OCI-LY3 (cell line): ENCODE results near the gene CLIP2.

Experiments
- H2AFZ ChIP-seq: fragments of 200-600, 300-600 bp; shearing (Covaris generic); 2 replicates; pipeline ENCODE4 v1.6.0; 2014; ENCODE audit warnings: antibody characterized with exemption, low read depth, low read length
- H3K27ac ChIP-seq: fragments of 200-600, 300-600 bp; sonication (generic); 2 replicates; pipeline ENCODE4 v1.5.1; 2014; ENCODE audit warnings: mild to moderate bottlenecking, low read length, moderate library complexity, mixed read lengths
- H3K27me3 ChIP-seq: fragments of 200-600, 300-600 bp; sonication (generic); 2 replicates; pipeline ENCODE4 v1.6.1; 2014; ENCODE audit warnings: low read depth, low read length, mixed read lengths
- H3K36me3 ChIP-seq: fragments of 200-600, 300-600 bp; sonication (generic); replicated peaks from 2 replicates; pipeline ENCODE3; 2014; ENCODE audit warnings: low read depth, low read length, mixed read lengths
- H3K4me1 ChIP-seq: fragments of 300-600, 200-600 bp; sonication (generic); 2 replicates; pipeline ENCODE4 v1.6.1; 2014; ENCODE audit warnings: low read length, mixed read lengths
- H3K4me2 ChIP-seq: fragments of 200-600, 300-600 bp; sonication (generic); 2 replicates; pipeline ENCODE4 v1.6.1; 2014; ENCODE audit warnings: low read length, mixed read lengths
- H3K4me3 ChIP-seq: fragments of 300-600, 200-600 bp; sonication (generic); 2 replicates; pipeline ENCODE4 v1.5.1; 2014; ENCODE audit warnings: antibody characterized with exemption, mild to moderate bottlenecking, low read length, moderate library complexity
- H3K79me2 ChIP-seq: fragments of 300-600, 200-600 bp; shearing (Covaris generic); 2 replicates; pipeline ENCODE4 v1.6.1; 2014; ENCODE audit warnings: mild to moderate bottlenecking, low read length, mixed read lengths
- H3K9ac ChIP-seq: fragments of 300-600, 200-600 bp; shearing (Covaris generic); 2 replicates; pipeline ENCODE4 v1.6.0; 2014; ENCODE audit warnings: mild to moderate bottlenecking, low read length, moderate library complexity
- H3K9me3 ChIP-seq: fragments of 200-600, 300-600 bp; shearing (Covaris generic); 2 replicates; pipeline ENCODE4 v1.6.1; 2014; ENCODE audit warnings: low read length, mixed read lengths; ENCODE audit not compliant: insufficient read depth
- H4K20me1 ChIP-seq: fragments of 200-600, 300-600 bp; sonication (generic); 2 replicates; pipeline ENCODE4 v1.6.1; 2016; ENCODE audit warnings: low read length, mixed read lengths; ENCODE audit not compliant: insufficient read depth
- EZH2phosphoT487 ChIP-seq: fragments of 200-600 bp; shearing (Covaris generic); IDR thresholded peaks from 2 replicates; pipeline ENCODE4 v1.6.1; 2018; ENCODE audit warnings: antibody characterized with exemption, mixed run types, low read depth
- TF ChIP-seq, protein P1 (sequence below): fragments of 200-600, 300-600 bp; sonication (generic); IDR thresholded peaks from 2 replicates; pipeline ENCODE4 v1.5.1; 2014; ENCODE audit warnings: antibody characterized with exemption, low read length, low read depth

The CLIP2 gene

DNA sequence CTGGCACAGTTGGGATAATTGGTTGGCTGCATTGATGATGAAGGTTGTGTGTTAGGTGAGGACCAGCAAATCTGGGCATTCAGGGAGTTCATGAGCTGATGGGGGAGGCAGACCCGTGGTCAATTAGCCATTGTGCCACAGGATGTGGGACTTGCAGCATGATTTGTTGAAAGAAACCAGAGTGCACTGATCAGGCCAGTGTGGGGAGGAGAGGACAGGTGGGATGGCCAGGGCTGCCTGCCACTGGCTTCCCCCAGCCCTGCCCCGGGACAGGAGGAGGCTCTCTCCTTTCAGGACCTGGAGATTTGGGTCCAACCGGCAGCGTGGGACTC is 4.3 kb downstream of the CLIP2 start:
- TF ChIP-seq EZH2phosphoT487 = no peak
- TF ChIP-seq, protein P1, sequence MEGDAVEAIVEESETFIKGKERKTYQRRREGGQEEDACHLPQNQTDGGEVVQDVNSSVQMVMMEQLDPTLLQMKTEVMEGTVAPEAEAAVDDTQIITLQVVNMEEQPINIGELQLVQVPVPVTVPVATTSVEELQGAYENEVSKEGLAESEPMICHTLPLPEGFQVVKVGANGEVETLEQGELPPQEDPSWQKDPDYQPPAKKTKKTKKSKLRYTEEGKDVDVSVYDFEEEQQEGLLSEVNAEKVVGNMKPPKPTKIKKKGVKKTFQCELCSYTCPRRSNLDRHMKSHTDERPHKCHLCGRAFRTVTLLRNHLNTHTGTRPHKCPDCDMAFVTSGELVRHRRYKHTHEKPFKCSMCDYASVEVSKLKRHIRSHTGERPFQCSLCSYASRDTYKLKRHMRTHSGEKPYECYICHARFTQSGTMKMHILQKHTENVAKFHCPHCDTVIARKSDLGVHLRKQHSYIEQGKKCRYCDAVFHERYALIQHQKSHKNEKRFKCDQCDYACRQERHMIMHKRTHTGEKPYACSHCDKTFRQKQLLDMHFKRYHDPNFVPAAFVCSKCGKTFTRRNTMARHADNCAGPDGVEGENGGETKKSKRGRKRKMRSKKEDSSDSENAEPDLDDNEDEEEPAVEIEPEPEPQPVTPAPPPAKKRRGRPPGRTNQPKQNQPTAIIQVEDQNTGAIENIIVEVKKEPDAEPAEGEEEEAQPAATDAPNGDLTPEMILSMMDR = no peak
- H3K4me2 ChIP-seq = peak overlapping the region; percentile 24
- H4K20me1 ChIP-seq = peaks cover 63% of the 10 kb centered on the region
- no peak overlapping the region for H3K9ac ChIP-seq
- no peak overlapping the region for H3K27ac ChIP-seq
- peaks cover 25% of the 10 kb centered on the region for H3K4me1 ChIP-seq
- H3K4me3 ChIP-seq = no peak overlapping the region
- H2AFZ ChIP-seq = no peak overlapping the region
- no peaks in the 10 kb centered on the region for H3K27me3 ChIP-seq
- peaks cover 82% of the 10 kb centered on the region for H3K79me2 ChIP-seq
- H3K36me3 ChIP-seq = peaks cover 5% of the 10 kb centered on the region
- H3K9me3 ChIP-seq = no peaks in the 10 kb centered on the region

DNA sequence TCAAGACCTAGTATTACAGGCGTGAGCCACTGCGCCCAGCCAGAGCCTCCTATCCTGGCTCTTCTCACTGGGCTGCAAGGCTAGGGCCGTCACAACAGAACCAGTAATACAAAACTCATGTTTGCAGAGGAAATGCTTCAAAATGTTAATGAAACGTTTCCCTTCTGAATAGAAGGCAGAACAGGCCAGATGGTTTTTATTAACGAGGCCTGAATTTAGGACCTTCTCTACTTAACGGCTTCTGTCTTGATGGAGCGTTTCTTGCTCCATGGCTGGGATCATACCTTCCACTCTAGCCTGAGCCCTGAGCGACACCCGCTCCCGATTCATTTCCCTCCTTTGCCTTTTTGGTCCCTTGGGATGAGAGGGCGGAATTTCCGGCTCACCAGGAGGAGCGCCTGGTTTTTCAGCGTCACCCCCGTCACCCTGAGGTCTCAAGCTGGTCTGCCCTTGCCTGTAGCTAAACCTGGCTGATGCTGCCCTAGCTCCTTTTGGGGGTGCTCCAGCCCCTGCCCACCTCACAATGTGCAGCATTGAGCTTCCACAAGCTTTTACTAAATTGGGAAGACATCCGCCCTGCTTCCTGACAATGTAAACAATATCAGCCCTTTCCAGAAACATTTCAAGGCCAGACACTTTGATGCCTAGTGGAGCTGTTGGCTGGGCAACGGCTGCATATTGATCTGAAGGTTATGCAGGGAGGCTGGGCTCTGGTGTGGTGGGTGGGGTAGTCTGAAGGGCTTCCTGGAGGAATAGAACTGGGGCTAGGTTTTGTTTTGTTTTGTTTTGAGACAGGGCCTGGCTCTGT is 5.2 kb downstream of the CLIP2 start:
- peaks cover 66% of the 10 kb centered on the region for H4K20me1 ChIP-seq
- no peak overlapping the region for H3K27ac ChIP-seq
- no peak overlapping the region for H3K9ac ChIP-seq

DNA sequence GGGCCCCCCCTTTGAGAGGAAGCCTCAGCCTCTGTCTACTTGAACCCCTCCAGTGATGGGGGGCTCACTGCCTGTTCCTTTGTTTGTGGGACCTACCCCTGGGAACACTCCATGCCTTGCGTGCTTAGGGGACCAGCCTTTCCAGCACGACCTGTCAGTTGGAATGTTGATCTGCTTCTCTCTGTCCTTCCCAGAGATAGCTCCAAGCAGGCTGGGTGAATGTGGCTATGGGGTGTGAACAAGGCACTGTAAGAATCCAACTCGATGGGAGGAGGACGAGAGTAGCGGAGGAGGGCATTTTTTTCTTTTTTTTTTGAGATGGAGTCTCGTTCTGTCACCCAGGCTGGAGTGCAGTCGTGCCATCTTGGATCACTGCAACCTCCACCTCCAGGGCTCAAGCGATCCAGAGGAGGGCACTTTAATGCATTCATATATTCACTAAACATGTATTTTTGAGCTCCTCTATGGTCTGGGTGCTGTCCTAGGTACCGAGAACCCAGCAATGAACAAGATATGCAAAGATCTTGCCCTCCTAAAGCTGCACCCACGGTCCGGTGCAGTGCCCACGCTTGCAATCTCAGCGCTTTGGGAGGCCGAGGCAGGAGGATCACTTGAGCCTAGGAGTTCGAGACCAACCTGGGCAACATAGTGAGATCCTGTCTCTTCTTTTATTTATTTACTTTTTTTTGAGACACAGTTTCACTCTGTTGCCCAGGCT is 8.5 kb downstream of the CLIP2 start:
- TF ChIP-seq, protein P1 = no peak
- TF ChIP-seq EZH2phosphoT487 = no peak
- H3K36me3 ChIP-seq = peaks cover 5% of the 10 kb centered on the region
- peaks cover 78% of the 10 kb centered on the region for H3K79me2 ChIP-seq
- H3K9ac ChIP-seq = no peak overlapping the region
- H3K27ac ChIP-seq = no peak overlapping the region
- H3K4me2 ChIP-seq = no peak overlapping the region
- H3K27me3 ChIP-seq = no peaks in the 10 kb centered on the region
- H3K4me3 ChIP-seq = no peak overlapping the region
- peaks cover 54% of the 10 kb centered on the region for H4K20me1 ChIP-seq
- peaks cover 8% of the 10 kb centered on the region; the same call in 1 of the 2 replicates for H3K4me1 ChIP-seq
- no peaks in the 10 kb centered on the region for H3K9me3 ChIP-seq
- no peak overlapping the region for H2AFZ ChIP-seq

More for the DNA sequence above, 5.2 kb downstream of the CLIP2 start:
- Histone ChIP-seq H3K27me3 (no peaks in the 10 kb centered on the region), H3K36me3 (peaks cover 5% of the 10 kb centered on the region), H3K4me1 (peaks cover 21% of the 10 kb centered on the region), H3K4me3 (no peak overlapping the region), H2AFZ (no peak overlapping the region), H3K79me2 (peaks cover 87% of the 10 kb centered on the region), H3K9me3 (no peaks in the 10 kb centered on the region), H3K4me2 (no peak overlapping the region)
- no peak for TF ChIP-seq EZH2phosphoT487
- TF ChIP-seq, protein P1 = no peak

DNA sequence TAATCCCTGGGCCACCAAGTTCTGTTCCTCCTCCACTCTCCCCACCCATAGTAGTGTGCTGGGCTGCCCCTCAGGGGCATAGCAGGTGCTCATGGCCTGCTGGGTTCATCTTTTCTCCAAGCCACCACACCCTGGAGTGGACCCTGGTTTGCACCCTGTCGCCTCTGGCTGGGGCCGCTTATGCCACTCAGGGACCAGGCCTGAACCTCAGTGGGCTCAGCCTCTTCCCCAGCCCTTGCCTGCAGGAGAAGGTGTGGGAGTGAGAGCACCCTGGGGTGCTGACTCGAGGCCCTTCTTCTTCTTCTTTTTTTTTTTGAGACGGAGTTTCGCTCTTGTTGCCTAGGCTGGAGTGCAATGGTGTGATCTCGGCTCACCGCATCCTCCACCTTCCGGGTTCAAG is 10.2 kb downstream of the CLIP2 start:
- Histone ChIP-seq H3K79me2 (peaks cover 70% of the 10 kb centered on the region), H3K4me3 (no peak overlapping the region), H2AFZ (no peak overlapping the region), H3K9ac (no peak overlapping the region), H3K27ac (no peak overlapping the region), H3K4me1 (no peaks in the 10 kb centered on the region), H3K27me3 (no peaks in the 10 kb centered on the region), H3K9me3 (no peaks in the 10 kb centered on the region), H3K36me3 (peaks cover 5% of the 10 kb centered on the region), H4K20me1 (peaks cover 46% of the 10 kb centered on the region), H3K4me2 (no peak overlapping the region)
- TF ChIP-seq, protein P1 = no peak
- TF ChIP-seq EZH2phosphoT487 = no peak
